SU-DHL-6 (cell line): ENCODE measurements around the gene TM9SF4.
"Not testable (repeated sequence)": the region's sequence is repeated elsewhere in the genome, so short reads cannot be mapped to it uniquely, and the experiment has no call there.

Source experiments
- H2AFZ ChIP-seq: fragments of 200-600 bp; sonication (generic); 2 replicates; pipeline ENCODE4 v1.6.1; 2014; ENCODE audit warnings: low read depth, mild to moderate bottlenecking, moderate library complexity, mixed read lengths, antibody characterized with exemption, low read length; ENCODE audit not compliant: severe bottlenecking
- H3F3A ChIP-seq: fragments of 200-600 bp; shearing (Covaris generic); 2 replicates; pipeline ENCODE4 v1.6.0; 2016; ENCODE audit warnings: antibody characterized with exemption, mild to moderate bottlenecking; ENCODE audit not compliant: insufficient read depth
- H3K27ac ChIP-seq: fragments of 200-600 bp; sonication (generic); 2 replicates; pipeline ENCODE4 v1.5.1; 2016; ENCODE audit warnings: low read depth, mild to moderate bottlenecking, low read length, moderate library complexity, mixed read lengths
- H3K27me3 ChIP-seq: fragments of 200-600 bp; sonication (generic), shearing (Covaris generic); 2 replicates; pipeline ENCODE4 v1.6.0; 2014; ENCODE audit warnings: mild to moderate bottlenecking, low read length
- H3K36me3 ChIP-seq: fragments of 200-600 bp; sonication (generic); 2 replicates; pipeline ENCODE4 v1.6.1; 2014; ENCODE audit warnings: mild to moderate bottlenecking, low read length, mixed read lengths
- H3K4me2 ChIP-seq: fragments of 300-600, 200-600 bp; shearing (Covaris generic), sonication (generic); 2 replicates; pipeline ENCODE4 v1.6.0; 2014; ENCODE audit warnings: low read length, low read depth, mild to moderate bottlenecking; ENCODE audit not compliant: poor library complexity, severe bottlenecking
- H3K4me3 ChIP-seq: fragments of 200-600 bp; sonication (generic); 2 replicates; pipeline ENCODE4 v1.5.1; 2014; ENCODE audit warnings: antibody characterized with exemption, low read length, mild to moderate bottlenecking, mixed read lengths; ENCODE audit not compliant: insufficient read depth, poor library complexity, severe bottlenecking
- H3K79me2 ChIP-seq: fragments of 200-600 bp; sonication (generic); 2 replicates; pipeline ENCODE4 v1.6.1; 2014; ENCODE audit warnings: mild to moderate bottlenecking, low read length, moderate library complexity; ENCODE audit not compliant: insufficient read depth
- H3K9ac ChIP-seq: fragments of 200-600 bp; sonication (generic); 2 replicates; pipeline ENCODE4 v1.7.0; 2014; ENCODE audit warnings: mild to moderate bottlenecking, low read length
- H3K9me2 ChIP-seq: fragments of 200-600 bp; sonication (generic); replicated peaks from 2 replicates; pipeline ENCODE4 v1.6.1; 2014; ENCODE audit warnings: low read length; ENCODE audit not compliant: insufficient read depth
- H3K9me3 ChIP-seq: fragments of 200-600 bp; sonication (generic); 2 replicates; pipeline ENCODE4 v1.6.1; 2014; ENCODE audit warnings: low read length, mixed read lengths; ENCODE audit not compliant: insufficient read depth
- H4K20me1 ChIP-seq: fragments of 200-600 bp; sonication (generic); 2 replicates; pipeline ENCODE4 v1.6.1; 2014; ENCODE audit warnings: low read depth, mild to moderate bottlenecking, antibody characterized with exemption, low read length, moderate library complexity, mixed read lengths
- CTCF ChIP-seq: fragments of 200-600 bp; sonication (generic); IDR thresholded peaks from one replicate; pipeline ENCODE4 v1.5.1; 2017; ENCODE audit warnings: antibody characterized with exemption, mild to moderate bottlenecking, low read length, moderate library complexity; ENCODE audit not compliant: insufficient read depth, poor library complexity, severe bottlenecking
- EZH2phosphoT487 ChIP-seq: fragments of 200-600 bp; sonication (generic), shearing (Covaris generic); conservative IDR thresholded peaks from 2 replicates; pipeline ENCODE4 v1.6.1; 2018; ENCODE audit warnings: mild to moderate bottlenecking, antibody characterized with exemption, low read length, moderate library complexity, mixed read lengths

TM9SF4 gene

GRCh38 chr20:32191422-32191821 is 81.9 kb downstream of the TM9SF4 start:
- Histone ChIP-seq H3K27me3 (no peaks in the 10 kb centered on the region), H3K27ac (no peak overlapping the region), H3K4me2 (no peak overlapping the region), H3K9me3 (no peaks in the 10 kb centered on the region), H3F3A (no peaks in the 10 kb centered on the region), H3K9me2 (no peaks in the 10 kb centered on the region), H3K9ac (no peak overlapping the region), H2AFZ (no peak overlapping the region), H3K4me3 (no peak overlapping the region), H4K20me1 (no peaks in the 10 kb centered on the region; the same call in 1 of the 2 replicates), H3K79me2 (no peaks in the 10 kb centered on the region; the same call in 1 of the 2 replicates), H3K36me3 (no peaks in the 10 kb centered on the region; the same call in 1 of the 2 replicates)
- no peak for TF ChIP-seq EZH2phosphoT487
- TF ChIP-seq CTCF = no peak

- Histone ChIP-seq H3K79me2 (no peaks in the 10 kb centered on the region; the same call in 1 of the 2 replicates), H4K20me1 (no peaks in the 10 kb centered on the region; the same call in 1 of the 2 replicates), H3K27me3 (no peaks in the 10 kb centered on the region), H2AFZ (no peak overlapping the region), H3K27ac (no peak overlapping the region), H3K36me3 (no peaks in the 10 kb centered on the region; the same call in 1 of the 2 replicates), H3K9me3 (no peaks in the 10 kb centered on the region), H3F3A (no peaks in the 10 kb centered on the region), H3K4me2 (no peak overlapping the region), H3K9me2 (no peaks in the 10 kb centered on the region), H3K9ac (no peak overlapping the region), H3K4me3 (no peak overlapping the region)
- TF ChIP-seq CTCF = no peak
- no peak for TF ChIP-seq EZH2phosphoT487
Measured at GRCh38 chr20:32191873-32192272, 82.4 kb downstream of the TM9SF4 start.

- H4K20me1 ChIP-seq = no peaks in the 10 kb centered on the region; the same call in 1 of the 2 replicates
- no peaks in the 10 kb centered on the region for H3K27me3 ChIP-seq
- peaks cover under 1% of the 10 kb centered on the region; the same call in 1 of the 2 replicates for H3K36me3 ChIP-seq
- H3K27ac ChIP-seq = no peak overlapping the region
- H3K9me2 ChIP-seq = no peaks in the 10 kb centered on the region
- H3K79me2 ChIP-seq = no peaks in the 10 kb centered on the region; the same call in 1 of the 2 replicates
- no peak for TF ChIP-seq EZH2phosphoT487
- no peak for TF ChIP-seq CTCF
- no peaks in the 10 kb centered on the region for H3K9me3 ChIP-seq
- H3F3A ChIP-seq = no peaks in the 10 kb centered on the region
- H3K9ac ChIP-seq = no peak overlapping the region
- H3K4me3 ChIP-seq = no peak overlapping the region
- no peak overlapping the region for H3K4me2 ChIP-seq
- H2AFZ ChIP-seq = no peak overlapping the region
Measured at GRCh38 chr20:32192698-32193097, 83.2 kb downstream of the TM9SF4 start.

GRCh38 chr20:32193336-32193735 is 83.8 kb downstream of the TM9SF4 start:
- H3F3A ChIP-seq, H3K4me3 ChIP-seq, H3K9ac ChIP-seq, H3K27me3 ChIP-seq, H3K9me3 ChIP-seq, H2AFZ ChIP-seq, H3K9me2 ChIP-seq, H3K36me3 ChIP-seq, H4K20me1 ChIP-seq, H3K27ac ChIP-seq, H3K79me2 ChIP-seq, H3K4me2 ChIP-seq: not testable (repeated sequence)
